H9 (cell line): ENCODE measurements around the gene DNLZ. TPM values are rescaled to one million over a fixed set of nuclear protein-coding genes. Genes with fewer than 3 reads are reported as not detected.
A peak's percentile ranks its signal among the peaks of the same experiment; 100 is the strongest.

ENCODE experiments used
- DNase-seq: peaks from one replicate; pipeline ENCODE4 v3.0.0-alpha.2; 2017
- H2AFZ ChIP-seq: one replicate; pipeline ENCODE4 v1.6.1; 2013; ENCODE audit warnings: mild to moderate bottlenecking, low read length, control low read depth, moderate library complexity
- H2AK5ac ChIP-seq: 2 replicates; pipeline ENCODE4 v1.6.1; 2013; ENCODE audit warnings: low read length, control low read depth, mixed read lengths; ENCODE audit not compliant: insufficient read length
- H2BK120ac ChIP-seq: one replicate; pipeline ENCODE4 v1.6.1; 2013; ENCODE audit warnings: low read depth, mild to moderate bottlenecking, low read length, control low read depth, inconsistent platforms; ENCODE audit not compliant: poor library complexity, severe bottlenecking
- H2BK12ac ChIP-seq: 2 replicates; pipeline ENCODE4 v1.6.1; 2013; ENCODE audit warnings: low read length, control low read depth, mixed read lengths, low read depth; ENCODE audit not compliant: insufficient read length
- H2BK15ac ChIP-seq: 2 replicates; pipeline ENCODE4 v1.6.1; 2013; ENCODE audit warnings: low read depth, low read length, control low read depth
- H2BK20ac ChIP-seq: one replicate; pipeline ENCODE4 v1.6.1; 2013; ENCODE audit warnings: low read depth, mild to moderate bottlenecking, low read length, control low read depth, inconsistent platforms; ENCODE audit not compliant: poor library complexity, severe bottlenecking
- H2BK5ac ChIP-seq: 2 replicates; pipeline ENCODE4 v1.6.1; 2013; ENCODE audit warnings: low read length, control low read depth, mixed read lengths; ENCODE audit not compliant: insufficient read length
- H3K14ac ChIP-seq: 2 replicates; pipeline ENCODE4 v1.6.1; 2013; ENCODE audit warnings: low read length, control low read depth; ENCODE audit not compliant: insufficient read depth
- H3K18ac ChIP-seq: 2 replicates; pipeline ENCODE4 v1.6.1; 2013; ENCODE audit warnings: low read depth, mild to moderate bottlenecking, mixed read lengths, low read length, control low read depth; ENCODE audit not compliant: insufficient read length
- H3K23ac ChIP-seq: 2 replicates; pipeline ENCODE4 v1.6.1; 2013; ENCODE audit warnings: low read length, control low read depth, mixed read lengths, low read depth; ENCODE audit not compliant: insufficient read length
- H3K23me2 ChIP-seq: 2 replicates; pipeline ENCODE4 v1.6.1; 2013; ENCODE audit warnings: low read depth, mild to moderate bottlenecking, mixed read lengths, low read length, control low read depth; ENCODE audit not compliant: insufficient read length, poor library complexity, severe bottlenecking
- H3K27ac ChIP-seq: 2 replicates; pipeline ENCODE4 v1.5.1; 2013; ENCODE audit warnings: low read length, control low read depth, mixed read lengths, low read depth; ENCODE audit not compliant: insufficient read length
- H3K27me3 ChIP-seq: 2 replicates; pipeline ENCODE4 v1.6.1; 2013; ENCODE audit warnings: low read length, control low read depth, inconsistent platforms; ENCODE audit not compliant: insufficient read depth
- H3K4ac ChIP-seq: 2 replicates; pipeline ENCODE4 v1.6.1; 2013; ENCODE audit warnings: low read depth, mild to moderate bottlenecking, control low read depth, inconsistent platforms, low read length, moderate library complexity
- H3K4me1 ChIP-seq: 2 replicates; pipeline ENCODE4 v1.6.1; 2013; ENCODE audit warnings: low read length, control low read depth, inconsistent platforms; ENCODE audit not compliant: insufficient read depth
- H3K4me2 ChIP-seq: 2 replicates; pipeline ENCODE4 v1.6.1; 2013; ENCODE audit warnings: low read length, control low read depth, mixed read lengths; ENCODE audit not compliant: insufficient read length, insufficient read depth
- H3K56ac ChIP-seq: 2 replicates; pipeline ENCODE4 v1.6.1; 2013; ENCODE audit warnings: low read depth, mild to moderate bottlenecking, mixed read lengths, low read length, control low read depth; ENCODE audit not compliant: insufficient read length
- H3K79me1 ChIP-seq: 2 replicates; pipeline ENCODE4 v1.6.1; 2013; ENCODE audit warnings: low read depth, mild to moderate bottlenecking, moderate library complexity, low read length, control low read depth, inconsistent platforms; ENCODE audit not compliant: insufficient read depth, poor library complexity, severe bottlenecking
- H3K79me2 ChIP-seq: 2 replicates; pipeline ENCODE4 v1.6.1; 2013; ENCODE audit warnings: low read length, control low read depth, inconsistent platforms; ENCODE audit not compliant: insufficient read depth
- H3K9ac ChIP-seq: 2 replicates; pipeline ENCODE4 v1.6.1; 2013; ENCODE audit warnings: low read length, control low read depth, mixed read lengths; ENCODE audit not compliant: insufficient read length; ENCODE audit errors: extremely low read depth
- H3K9me3 ChIP-seq: one replicate; pipeline ENCODE4 v1.6.1; 2013; ENCODE audit warnings: low read depth, low read length, inconsistent platforms; ENCODE audit not compliant: control insufficient read depth
- H3T11ph ChIP-seq: one replicate; pipeline ENCODE4 v1.6.1; 2013; ENCODE audit warnings: mild to moderate bottlenecking, low read length, control low read depth, inconsistent platforms
- H4K20me1 ChIP-seq: one replicate; pipeline ENCODE4 v1.6.1; 2013; ENCODE audit not compliant: control insufficient read depth, insufficient read length, insufficient read depth
- H4K5ac ChIP-seq: 2 replicates; pipeline ENCODE4 v1.6.1; 2013; ENCODE audit warnings: low read depth, mild to moderate bottlenecking, mixed read lengths, low read length, control low read depth; ENCODE audit not compliant: insufficient read length
- H4K8ac ChIP-seq: replicated peaks from 2 replicates; pipeline ENCODE4 v1.6.1; 2013; ENCODE audit warnings: low read length, control low read depth, mixed read lengths, low read depth; ENCODE audit not compliant: insufficient read length
- H4K91ac ChIP-seq: 2 replicates; pipeline ENCODE4 v1.6.1; 2013; ENCODE audit warnings: low read depth, mild to moderate bottlenecking, moderate library complexity, mixed read lengths, low read length, control low read depth; ENCODE audit not compliant: insufficient read length
- H3K27ac Mint-ChIP-seq, 3 experiments: 2 replicates in 2 of 3; 3 replicates in 1 of 3; pipeline ENCODE4 v1.8.0; 2020 to 2021; ENCODE audit warnings: mixed read lengths in 3 of 3, mild to moderate bottlenecking in 1 of 3, moderate library complexity in 1 of 3
- H3K27me3 Mint-ChIP-seq: 2 replicates; pipeline ENCODE4 v1.8.0; 2021; ENCODE audit warnings: low read depth, mild to moderate bottlenecking, moderate library complexity, mixed read lengths
- H3K36me3 Mint-ChIP-seq, 3 experiments: 2 replicates in 2 of 3; 3 replicates in 1 of 3; pipeline ENCODE4 v1.8.0; 2020 to 2021; ENCODE audit warnings: low read depth in 3 of 3, mixed read lengths in 3 of 3; ENCODE audit not compliant: insufficient read depth in 1 of 3
- H3K4me1 Mint-ChIP-seq, 2 experiments: 2 replicates each; pipeline ENCODE4 v1.8.0; 2020; ENCODE audit warnings: mixed read lengths in 2 of 2
- H3K4me3 Mint-ChIP-seq, 2 experiments: 2 replicates in 1 of 2; 3 replicates in 1 of 2; pipeline ENCODE4 v1.8.0; 2020 to 2021; ENCODE audit warnings: mild to moderate bottlenecking in 2 of 2, mixed read lengths in 2 of 2, moderate library complexity in 1 of 2
- H3K9me3 Mint-ChIP-seq, 2 experiments: 2 replicates in 1 of 2; 3 replicates in 1 of 2; pipeline ENCODE4 v1.8.0; 2020; ENCODE audit warnings: mild to moderate bottlenecking in 2 of 2, mixed read lengths in 2 of 2, moderate library complexity in 1 of 2
- CTCF ChIP-seq: fragments of 200-600 bp; sonication (generic); conservative IDR thresholded peaks from 3 replicates; pipeline ENCODE4 v1.8.0; 2021; ENCODE audit warnings: antibody characterized with exemption, mild to moderate bottlenecking
- WGBS: extraction: QIAGEN DNeasy Blood & Tissue Kit; methylation state at CpG from one replicate; pipeline ENCODE4 v1.1.7; 2013; ENCODE audit warnings: missing lambda C conversion rate, low lambda C conversion rate, mixed read lengths; ENCODE audit not compliant: insufficient read length; ENCODE audit errors: extremely low coverage; 5-methylcytosine and 5-hydroxymethylcytosine counted together
- total RNA-seq: library from RNA; stranded (reverse); gene quantifications from 2 replicates; pipeline ENCODE4 v1.2.1, GENCODE V29; 2021

Gene DNLZ
- total RNA-seq, 1 experiment from 2014 or later: 24.8 TPM

DNA sequence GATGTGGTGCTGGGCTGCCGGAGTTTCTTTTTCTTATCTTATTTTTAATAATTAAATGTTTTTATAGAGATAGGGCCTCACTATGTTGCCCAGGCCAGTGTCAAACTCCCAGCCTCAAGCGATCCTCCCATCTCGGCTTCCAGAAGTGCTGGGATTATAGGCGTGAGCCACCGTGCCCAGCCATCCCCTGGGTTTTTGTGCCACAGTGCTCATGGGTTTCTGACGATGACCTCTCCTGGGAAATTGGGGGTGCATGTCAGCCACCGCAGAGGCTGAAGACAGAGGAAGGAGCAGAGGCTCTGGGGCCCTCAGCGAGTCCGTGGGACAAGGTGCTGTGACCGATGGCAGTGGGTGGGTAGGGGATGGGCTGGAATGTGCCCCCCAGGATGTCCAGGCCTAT, 21.8 kb downstream of the DNLZ start:
- H2BK12ac ChIP-seq: no peak overlapping the region
- TF ChIP-seq CTCF: no peak
- H3K9ac ChIP-seq: no peak overlapping the region
- H2BK15ac ChIP-seq: no peak overlapping the region
- no peak overlapping the region for H3K56ac ChIP-seq
- H3K14ac ChIP-seq: no peak overlapping the region
- no peaks in the 10 kb centered on the region for H3K79me2 ChIP-seq
- Mint-ChIP-seq H3K4me1 (peaks cover 6 to 29% of the 10 kb centered on the region in 2 experiments; a peak in 3 of 4 replicates), H3K27me3 (no peaks in the 10 kb centered on the region; the same call in 1 of the 2 replicates), H3K36me3 (no peaks in the 10 kb centered on the region; a peak in 1 of 7 replicates), H3K9me3 (no peaks in the 10 kb centered on the region), H3K27ac (no peak overlapping the region; a peak in 1 of 7 replicates), H3K4me3 (peak overlapping the region; percentile 15 to 58; a peak in 2 of 5 replicates)
- no peak overlapping the region for H2AK5ac ChIP-seq
- no peak overlapping the region for H4K5ac ChIP-seq
- no peak overlapping the region for H3K27ac ChIP-seq
- no peak overlapping the region for H3K4ac ChIP-seq
- no CpG with 5 or more reads among the region's 10 CpGs for WGBS
- no peak for DNase-seq
- H2BK5ac ChIP-seq: no peak overlapping the region
- no peaks in the 10 kb centered on the region for H3K9me3 ChIP-seq
- no peaks in the 10 kb centered on the region for H3K4me1 ChIP-seq
- H4K91ac ChIP-seq: no peak overlapping the region
- no peak overlapping the region for H3K18ac ChIP-seq
- H4K8ac ChIP-seq: no peak overlapping the region
- H3K27me3 ChIP-seq: no peaks in the 10 kb centered on the region
- H3K79me1 ChIP-seq: no peaks in the 10 kb centered on the region
- H3K23me2 ChIP-seq: no peaks in the 10 kb centered on the region
- H4K20me1 ChIP-seq: no peaks in the 10 kb centered on the region
- no peak overlapping the region for H2AFZ ChIP-seq
- no peak overlapping the region for H3K23ac ChIP-seq
- no peak overlapping the region for H2BK20ac ChIP-seq
- no peak overlapping the region for H2BK120ac ChIP-seq
- H3K4me2 ChIP-seq: no peak overlapping the region
- no peak overlapping the region for H3T11ph ChIP-seq
